ENCODE data around the gene ZNF865. TPM values are rescaled to one million over a fixed set of nuclear protein-coding genes. Genes with fewer than 3 reads are reported as not detected.

ZNF865 gene
- total and polyA plus RNA-seq, 8 donors: 1.3 to 60.5 (median 6.6) TPM

GRCh38 chr19:55613930-55614710 is 8.7 kb downstream of the ZNF865 start:
- Histone ChIP-seq H3K4me3 (no peak overlapping the region), H3K36me3 (peaks cover 16 to 72% (median 68%) of the 10 kb centered on the region in 4 donors), H3K27me3 (no peaks in the 10 kb centered on the region), H3K9me3 (no peaks in the 10 kb centered on the region), H3K4me1 (peaks cover under 1 to 50% (median 15%) of the 10 kb centered on the region in 4 donors), H3K27ac (no peak overlapping the region)
- 91 to 95% (median 94%) methylated on average over 19 to 75 of the region's 75 CpGs for WGBS, 5 donors
- TF ChIP-seq POLR2A (IDR thresholded peaks at IDR 0.05) (no peak), POLR2AphosphoS5 (IDR thresholded peaks at IDR 0.05) (no peak), CTCF (IDR thresholded peaks at IDR 0.05) (no peak), EP300 (IDR thresholded peaks at IDR 0.05) (no peak)
- DNase-seq: no peak
- intact Hi-C loops (cut with DNase I; ENCODE audit: low total_unique reads): loop anchor here (5.0 kb wide), 1 partner anchor 102 kb away; no protein-coding TSS in a partner anchor

GRCh38 chr19:55614711-55615542 is 9.5 kb downstream of the ZNF865 start:
- Histone ChIP-seq H3K27ac (no peak overlapping the region), H3K4me3 (no peak overlapping the region), H3K4me1 (peaks cover 8 to 50% (median 17%) of the 10 kb centered on the region in 4 donors), H3K9me3 (no peaks in the 10 kb centered on the region), H3K27me3 (no peaks in the 10 kb centered on the region), H3K36me3 (peaks cover 16 to 64% (median 60%) of the 10 kb centered on the region in 4 donors)
- no peak for TF ChIP-seq CTCF (IDR thresholded peaks at IDR 0.05)
- no peak for TF ChIP-seq POLR2A (IDR thresholded peaks at IDR 0.05)
- TF ChIP-seq POLR2AphosphoS5 (IDR thresholded peaks at IDR 0.05): no peak
- TF ChIP-seq EP300 (IDR thresholded peaks at IDR 0.05): no peak
- 95 to 98% (median 97%) methylated on average over 53 to 98 of the region's 98 CpGs for WGBS, 5 donors
- no peak for DNase-seq
- intact Hi-C loops (cut with DNase I; ENCODE audit: low total_unique reads): loop anchor here (5.0 kb wide), 1 partner anchor 103 kb away; no protein-coding TSS in a partner anchor

DNA sequence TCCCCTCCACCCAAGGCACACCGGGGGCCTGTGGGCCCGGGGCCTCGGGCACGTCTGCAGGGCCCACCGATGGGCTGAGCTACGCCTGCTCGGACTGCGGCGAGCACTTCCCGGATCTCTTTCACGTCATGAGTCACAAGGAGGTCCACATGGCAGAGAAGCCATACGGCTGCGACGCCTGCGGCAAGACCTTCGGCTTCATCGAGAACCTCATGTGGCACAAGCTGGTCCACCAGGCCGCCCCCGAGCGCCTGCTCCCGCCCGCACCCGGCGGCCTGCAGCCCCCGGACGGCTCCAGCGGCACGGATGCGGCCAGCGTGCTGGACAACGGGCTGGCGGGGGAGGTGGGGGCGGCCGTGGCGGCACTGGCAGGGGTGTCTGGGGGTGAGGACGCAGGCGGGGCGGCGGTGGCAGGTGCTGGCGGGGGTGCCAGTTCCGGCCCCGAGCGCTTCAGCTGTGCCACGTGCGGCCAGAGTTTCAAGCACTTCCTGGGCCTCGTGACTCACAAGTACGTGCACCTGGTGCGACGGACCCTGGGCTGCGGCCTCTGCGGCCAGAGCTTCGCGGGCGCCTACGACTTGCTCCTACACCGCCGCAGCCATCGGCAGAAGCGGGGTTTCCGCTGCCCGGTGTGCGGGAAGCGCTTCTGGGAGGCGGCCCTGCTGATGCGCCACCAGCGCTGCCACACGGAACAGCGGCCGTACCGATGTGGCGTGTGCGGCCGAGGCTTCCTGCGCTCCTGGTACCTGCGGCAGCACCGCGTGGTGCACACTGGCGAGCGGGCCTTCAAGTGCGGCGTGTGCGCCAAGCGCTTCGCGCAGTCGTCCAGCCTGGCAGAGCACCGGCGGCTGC is 10.3 kb downstream of the ZNF865 start:
- no peak for DNase-seq
- intact Hi-C loops (cut with DNase I; ENCODE audit: low total_unique reads): no loop called here
- Histone ChIP-seq H3K27ac (no peak overlapping the region), H3K36me3 (peaks cover 16 to 60% (median 56%) of the 10 kb centered on the region in 4 donors), H3K9me3 (no peaks in the 10 kb centered on the region), H3K27me3 (no peaks in the 10 kb centered on the region), H3K4me3 (no peak overlapping the region), H3K4me1 (peaks cover 8 to 43% (median 17%) of the 10 kb centered on the region in 4 donors)
- TF ChIP-seq POLR2AphosphoS5 (IDR thresholded peaks at IDR 0.05) (no peak), CTCF (IDR thresholded peaks at IDR 0.05) (no peak), POLR2A (IDR thresholded peaks at IDR 0.05) (no peak), EP300 (IDR thresholded peaks at IDR 0.05) (no peak)
- WGBS, 5 donors: 95 to 98% (median 97%) methylated on average over 53 to 88 of the region's 88 CpGs
